Natural killer cell (primary cell): ENCODE measurements around the gene LZIC. TPM values are rescaled to one million over a fixed set of nuclear protein-coding genes. Genes with fewer than 3 reads are reported as not detected.
A peak's percentile ranks its signal among the peaks of the same experiment; 100 is the strongest.

Experiments
- ATAC-seq, 3 donors: fragments of 150-1000 bp in 2 of 3; fragments of 200-7000 bp in 1 of 3; cut with Tn5 transposase; 1 replicate in 1 of 3; 2 replicates in 2 of 3; pipeline ENCODE4 v1.10.0; 2021; ENCODE audit warnings: mild to moderate bottlenecking in 2 of 3, moderate library complexity in 2 of 3
- DNase-seq, 2 donors: peaks; one replicate each; pipeline versions ENCODE4 v3.0.0 to v3.0.0-alpha.2; 2013 to 2021; ENCODE audit warnings: mixed read lengths in 1 of 2
- H3K27ac ChIP-seq: one replicate; pipeline ENCODE4 v1.5.1; 2013; ENCODE audit warnings: mild to moderate bottlenecking, low read length
- H3K27me3 ChIP-seq: one replicate; pipeline ENCODE4 v1.6.1; 2013; ENCODE audit warnings: low read length; ENCODE audit not compliant: control insufficient read depth, insufficient read depth
- H3K36me3 ChIP-seq: one replicate; pipeline ENCODE4 v1.6.1; 2013; ENCODE audit warnings: low read length; ENCODE audit not compliant: control insufficient read depth, insufficient read depth
- H3K4me1 ChIP-seq: one replicate; pipeline ENCODE4 v1.6.1; 2013; ENCODE audit warnings: low read length; ENCODE audit not compliant: control insufficient read depth, insufficient read depth
- H3K4me3 ChIP-seq: one replicate; pipeline ENCODE4 v1.5.1; 2013; ENCODE audit warnings: low read length
- H3K9me3 ChIP-seq: one replicate; pipeline ENCODE4 v1.6.1; 2013; ENCODE audit warnings: low read length; ENCODE audit not compliant: control insufficient read depth, insufficient read depth
- H3K27ac Mint-ChIP-seq, 2 donors: one replicate each; pipeline ENCODE4 v1.8.0; 2022; ENCODE audit warnings: mild to moderate bottlenecking in 2 of 2, mixed read lengths in 2 of 2, moderate library complexity in 1 of 2
- H3K27me3 Mint-ChIP-seq, 2 donors: one replicate each; pipeline ENCODE4 v1.8.0; 2022; ENCODE audit warnings: low read depth in 2 of 2, mixed read lengths in 2 of 2
- H3K36me3 Mint-ChIP-seq: one replicate; pipeline ENCODE4 v1.8.0; 2022; ENCODE audit warnings: mixed read lengths
- H3K4me1 Mint-ChIP-seq, 2 donors: one replicate each; pipeline ENCODE4 v1.8.0; 2022; ENCODE audit warnings: mixed read lengths in 2 of 2
- H3K4me3 Mint-ChIP-seq: one replicate; pipeline ENCODE4 v1.8.0; 2022; ENCODE audit warnings: mild to moderate bottlenecking, moderate library complexity, mixed read lengths
- H3K9me3 Mint-ChIP-seq, 2 donors: one replicate each; pipeline ENCODE4 v1.8.0; 2022; ENCODE audit warnings: mixed read lengths in 2 of 2
- WGBS: methylation state at CpG from one replicate; pipeline ENCODE4 v1.1.7; 2013; ENCODE audit warnings: missing lambda C conversion rate; ENCODE audit not compliant: insufficient coverage; 5-methylcytosine and 5-hydroxymethylcytosine counted together
- intact Hi-C: fragments of 100-400 bp; cut with micrococcal nuclease; formaldehyde crosslinking; loops from one replicate; pipeline ENCODE4 v1.14.2; 2022
- total RNA-seq, 4 donors: library from RNA; stranded (reverse); fragments of 120-200 nt in 1 of 4; gene quantifications; one replicate each; pipeline versions ENCODE4 v1.2.3 to v1.2.4, GENCODE V29; 2013 to 2022
- TF ChIP-seq, protein P1 (sequence below): fragments of 200-600 bp; IDR thresholded peaks from one replicate; pipeline ENCODE4 v1.8.0; 2022; ENCODE audit warnings: antibody characterized with exemption

Gene LZIC
- 10 to 100 TPM; 19.5 to 21.9 (median 21.7) TPM for total RNA-seq
- 44.6 TPM for total RNA-seq (2013)

DNA sequence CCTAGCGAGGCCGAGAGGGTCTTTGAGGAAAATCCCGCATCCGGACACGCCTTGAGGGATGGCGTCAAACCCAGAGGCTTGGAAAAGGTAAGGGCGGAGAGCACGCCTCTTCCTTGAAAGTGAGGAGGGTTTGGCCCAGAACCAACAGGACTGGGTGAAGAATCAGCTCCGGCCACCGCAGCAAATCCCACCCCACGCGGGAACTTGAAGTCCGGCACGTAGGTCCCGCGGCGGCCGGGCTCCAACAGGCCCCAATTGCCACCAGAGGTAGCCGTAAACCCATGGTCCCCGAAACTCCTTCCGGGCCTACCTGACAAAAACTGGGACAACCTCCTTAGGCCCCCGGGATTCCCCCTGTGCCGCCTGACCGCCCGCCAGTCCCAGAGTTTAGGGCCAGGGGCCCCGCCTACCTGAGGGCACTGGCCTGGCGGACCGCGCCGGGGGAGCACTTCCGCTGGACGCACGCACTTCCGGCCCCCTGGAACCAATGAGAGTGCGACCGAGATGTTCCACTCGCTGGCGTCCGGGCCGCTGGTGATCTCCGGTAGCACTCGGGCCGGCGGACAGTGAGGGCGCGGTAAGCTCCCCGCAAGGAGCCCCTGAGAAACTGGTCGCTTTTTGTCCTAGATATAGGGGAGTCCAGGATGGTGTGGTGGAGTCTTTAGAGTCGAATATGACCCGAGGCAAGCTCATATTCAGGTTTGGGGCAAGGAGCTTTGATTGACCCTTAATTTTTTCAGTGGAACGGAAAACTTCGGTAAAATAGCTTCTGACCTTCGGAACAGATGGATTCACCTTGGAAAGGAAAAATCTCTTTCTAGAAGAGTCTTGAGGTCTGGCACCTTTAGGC is at the start of gene LZIC, which contains the start of gene NMNAT1:
Gene LZIC (minus strand): TSS at position 453 of the 850 bp plus-strand sequence. CDS start 6,772 bp downstream, outside the sequence.
Gene NMNAT1 (plus strand): TSS at position 537 of the 850 bp plus-strand sequence. CDS start 28,599 bp downstream, outside the sequence.
- ATAC-seq = peak; percentile 97 to 98 (median 98)
- Mint-ChIP-seq H3K4me1 (peaks cover 13% of the 10 kb centered on the region in 2 donors), H3K9me3 (no peaks in the 10 kb centered on the region), H3K4me3 (peak within 1 kb of the TSS; percentile 98), H3K27me3 (no peaks in the 10 kb centered on the region), H3K27ac (peak within 1 kb of the TSS; percentile 95 to 98), H3K36me3 (no peaks in the 10 kb centered on the region)
- peaks cover 20% of the 10 kb centered on the region for H3K4me1 ChIP-seq
- intact Hi-C loops = loop anchor here (1.0 to 2.0 kb wide), 3 partner anchors 32 to 90 kb away; partner anchors contain the start of genes CTNNBIP1 and UBE4B
- no peaks in the 10 kb centered on the region for H3K36me3 ChIP-seq
- H3K4me3 ChIP-seq = peak within 1 kb of the TSS; percentile 70
- H3K9me3 ChIP-seq = no peaks in the 10 kb centered on the region
- under 1% methylated on average over 53 of the region's 53 CpGs for WGBS
- TF ChIP-seq, protein P1, sequence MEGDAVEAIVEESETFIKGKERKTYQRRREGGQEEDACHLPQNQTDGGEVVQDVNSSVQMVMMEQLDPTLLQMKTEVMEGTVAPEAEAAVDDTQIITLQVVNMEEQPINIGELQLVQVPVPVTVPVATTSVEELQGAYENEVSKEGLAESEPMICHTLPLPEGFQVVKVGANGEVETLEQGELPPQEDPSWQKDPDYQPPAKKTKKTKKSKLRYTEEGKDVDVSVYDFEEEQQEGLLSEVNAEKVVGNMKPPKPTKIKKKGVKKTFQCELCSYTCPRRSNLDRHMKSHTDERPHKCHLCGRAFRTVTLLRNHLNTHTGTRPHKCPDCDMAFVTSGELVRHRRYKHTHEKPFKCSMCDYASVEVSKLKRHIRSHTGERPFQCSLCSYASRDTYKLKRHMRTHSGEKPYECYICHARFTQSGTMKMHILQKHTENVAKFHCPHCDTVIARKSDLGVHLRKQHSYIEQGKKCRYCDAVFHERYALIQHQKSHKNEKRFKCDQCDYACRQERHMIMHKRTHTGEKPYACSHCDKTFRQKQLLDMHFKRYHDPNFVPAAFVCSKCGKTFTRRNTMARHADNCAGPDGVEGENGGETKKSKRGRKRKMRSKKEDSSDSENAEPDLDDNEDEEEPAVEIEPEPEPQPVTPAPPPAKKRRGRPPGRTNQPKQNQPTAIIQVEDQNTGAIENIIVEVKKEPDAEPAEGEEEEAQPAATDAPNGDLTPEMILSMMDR = no peak
- H3K27me3 ChIP-seq = no peaks in the 10 kb centered on the region
- DNase-seq = peak; percentile 89 to 93
- H3K27ac ChIP-seq = peak within 1 kb of the TSS; percentile 88

DNA sequence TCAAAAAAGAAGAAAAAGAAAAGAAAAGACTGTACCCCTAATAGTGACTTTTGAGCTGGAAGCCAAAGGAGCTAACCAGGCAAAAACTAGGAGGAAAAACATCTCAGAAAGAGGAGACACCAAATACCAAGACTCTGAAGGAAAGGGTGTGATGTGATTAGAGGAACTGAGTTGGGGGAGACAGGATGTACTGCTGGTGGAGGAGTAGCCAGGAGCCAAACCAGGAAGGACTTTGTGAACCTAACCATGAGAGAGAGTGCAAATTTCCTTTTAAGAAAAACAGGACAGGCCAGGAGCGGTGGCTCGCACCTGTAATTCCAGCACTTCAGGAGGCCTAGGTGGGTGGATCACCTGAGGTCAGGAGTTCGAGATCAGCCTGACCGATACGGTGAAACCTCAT is 49.7 kb upstream of the LZIC start:
- H3K27me3 Mint-ChIP-seq = peaks cover 7 to 18% of the 10 kb centered on the region in 2 donors
- Histone ChIP-seq H3K4me1 (peaks cover 4% of the 10 kb centered on the region), H3K4me3 (no peak overlapping the region), H3K27ac (no peak overlapping the region), H3K36me3 (no peaks in the 10 kb centered on the region), H3K9me3 (no peaks in the 10 kb centered on the region), H3K27me3 (peaks cover 12% of the 10 kb centered on the region)
- no peak for ATAC-seq
- WGBS = 95% methylated on average over 4 of the region's 5 CpGs
- H3K36me3 Mint-ChIP-seq = no peaks in the 10 kb centered on the region
- H3K4me1 Mint-ChIP-seq = peaks cover 7 to 13% of the 10 kb centered on the region in 2 donors
- no peaks in the 10 kb centered on the region for H3K9me3 Mint-ChIP-seq
- no peak for DNase-seq
- H3K27ac Mint-ChIP-seq = no peak overlapping the region
- intact Hi-C loops = no loop called here
- no peak overlapping the region for H3K4me3 Mint-ChIP-seq
- TF ChIP-seq, protein P1 = no peak

DNA sequence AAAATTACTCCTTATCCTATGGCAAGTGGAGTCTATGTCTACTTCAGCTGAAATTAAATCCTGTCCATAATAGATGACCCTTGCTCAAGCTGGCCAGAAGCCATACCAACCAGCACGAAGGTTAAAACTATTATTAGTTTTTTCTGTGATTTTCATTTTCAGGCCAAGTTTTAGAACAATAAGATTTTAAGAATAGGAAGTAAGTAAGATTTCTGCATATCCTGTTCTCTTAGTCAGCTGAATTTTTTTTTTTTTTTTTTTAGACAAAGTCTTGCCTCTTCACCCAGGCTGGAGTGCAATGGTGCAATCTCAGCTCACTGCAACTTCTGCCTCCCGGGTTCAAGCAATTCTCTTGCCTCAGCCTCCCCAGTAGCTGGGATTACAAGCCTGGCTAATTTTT is 47.8 kb upstream of the LZIC start:
- no peaks in the 10 kb centered on the region for H3K9me3 ChIP-seq
- no peaks in the 10 kb centered on the region for H3K36me3 ChIP-seq
- H3K36me3 Mint-ChIP-seq = no peaks in the 10 kb centered on the region
- peaks cover 4% of the 10 kb centered on the region for H3K27me3 ChIP-seq
- no peak overlapping the region for H3K27ac ChIP-seq
- H3K9me3 Mint-ChIP-seq = no peaks in the 10 kb centered on the region
- H3K4me1 Mint-ChIP-seq = no peaks in the 10 kb centered on the region
- no peak overlapping the region for H3K4me3 Mint-ChIP-seq
- H3K27ac Mint-ChIP-seq = no peak overlapping the region
- peaks cover 0 to 12% of the 10 kb centered on the region in 2 donors for H3K27me3 Mint-ChIP-seq
- ATAC-seq (no peak), DNase-seq (no peak)
- intact Hi-C loops = no loop called here
- WGBS = 15% methylated on average over 2 of the region's 2 CpGs
- H3K4me1 ChIP-seq = peaks cover 2% of the 10 kb centered on the region
- H3K4me3 ChIP-seq = no peak overlapping the region
- TF ChIP-seq, protein P1 = no peak
